ENCODE data around the gene IZUMO1.
"Not testable (repeated sequence)": the region's sequence is repeated elsewhere in the genome, so short reads cannot be mapped to it uniquely, and the experiment has no call there.

Gene IZUMO1

GRCh38 chr19:48711106-48711662 is 35.5 kb downstream of the IZUMO1 start:
- DNase-seq, result no peak

- no peak for DNase-seq
Observed at GRCh38 chr19:48708471-48708870, 38.2 kb downstream of the IZUMO1 start.

GRCh38 chr19:48705431-48705830 is 41.3 kb downstream of the IZUMO1 start:
- no peak for DNase-seq

DNA sequence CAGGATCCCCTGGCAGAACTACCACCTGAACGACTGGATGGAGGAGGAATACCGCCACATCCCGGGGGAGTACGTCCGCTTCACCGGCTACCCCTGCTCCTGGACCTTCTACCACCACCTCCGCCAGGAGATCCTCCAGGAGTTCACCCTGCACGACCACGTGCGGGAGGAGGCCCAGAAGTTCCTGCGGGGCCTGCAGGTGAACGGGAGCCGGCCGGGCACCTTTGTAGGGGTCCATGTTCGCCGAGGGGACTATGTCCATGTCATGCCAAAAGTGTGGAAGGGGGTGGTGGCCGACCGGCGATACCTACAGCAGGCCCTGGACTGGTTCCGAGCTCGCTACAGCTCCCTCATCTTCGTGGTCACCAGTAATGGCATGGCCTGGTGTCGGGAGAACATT is 43.4 kb downstream of the IZUMO1 start:
- no peak for DNase-seq

- DNase-seq, result no peak
Observed at GRCh38 chr19:48702701-48703100, 44.0 kb downstream of the IZUMO1 start.

- no peak for DNase-seq
Observed at GRCh38 chr19:48698046-48698445, 48.7 kb downstream of the IZUMO1 start.

DNA sequence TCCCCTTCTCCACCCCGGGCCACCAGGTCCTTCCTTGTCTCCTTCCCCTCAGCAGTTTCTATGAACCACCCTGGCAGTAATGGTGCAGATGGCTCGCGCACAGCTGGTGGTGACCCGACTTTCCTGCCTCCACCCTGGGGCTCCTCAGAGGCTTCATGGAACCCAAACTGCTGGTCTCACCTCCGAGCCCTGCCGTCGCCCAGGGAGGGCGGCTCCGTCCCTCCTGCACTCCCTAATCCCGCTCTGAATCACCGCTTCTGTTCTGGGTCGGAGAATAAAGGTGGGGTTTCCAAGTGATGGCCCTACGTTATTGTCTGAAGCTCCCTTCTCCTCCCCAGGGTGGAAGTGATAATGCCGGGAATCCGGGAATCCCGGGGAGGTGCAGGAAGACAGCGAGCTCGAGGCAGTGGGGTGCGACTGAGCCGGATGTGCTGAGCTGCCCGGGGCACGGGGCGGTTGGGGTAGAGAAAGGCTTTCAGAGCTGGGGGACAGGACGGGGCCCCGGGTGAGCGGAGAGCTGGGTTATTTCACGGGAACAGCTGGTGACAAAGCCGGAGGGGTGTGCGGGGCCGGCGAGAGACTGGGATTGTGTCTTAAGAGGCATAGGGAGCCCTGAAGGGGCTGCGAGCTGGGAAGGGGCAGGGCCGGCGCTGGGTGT is 50.2 kb downstream of the IZUMO1 start:
- DNase-seq, result no peak

- no peak for DNase-seq
Observed at GRCh38 chr19:48695743-48696352, 50.9 kb downstream of the IZUMO1 start, which contains the start of gene FUT2. FUT2 (plus strand) TSS chr19:48695971; CDS start chr19:48702957, 6,986 bp downstream.

GRCh38 chr19:48693629-48694028 is 53.1 kb downstream of the IZUMO1 start:
- not testable (repeated sequence) for DNase-seq
